ENCODE data around the gene ACVR1B.

- TF ChIP-seq EZH2 (IDR thresholded peaks at IDR 0.05; ENCODE audit: borderline replicate concordance, low read depth, low read length, severe bottlenecking): no peak
- TF ChIP-seq, protein P1, sequence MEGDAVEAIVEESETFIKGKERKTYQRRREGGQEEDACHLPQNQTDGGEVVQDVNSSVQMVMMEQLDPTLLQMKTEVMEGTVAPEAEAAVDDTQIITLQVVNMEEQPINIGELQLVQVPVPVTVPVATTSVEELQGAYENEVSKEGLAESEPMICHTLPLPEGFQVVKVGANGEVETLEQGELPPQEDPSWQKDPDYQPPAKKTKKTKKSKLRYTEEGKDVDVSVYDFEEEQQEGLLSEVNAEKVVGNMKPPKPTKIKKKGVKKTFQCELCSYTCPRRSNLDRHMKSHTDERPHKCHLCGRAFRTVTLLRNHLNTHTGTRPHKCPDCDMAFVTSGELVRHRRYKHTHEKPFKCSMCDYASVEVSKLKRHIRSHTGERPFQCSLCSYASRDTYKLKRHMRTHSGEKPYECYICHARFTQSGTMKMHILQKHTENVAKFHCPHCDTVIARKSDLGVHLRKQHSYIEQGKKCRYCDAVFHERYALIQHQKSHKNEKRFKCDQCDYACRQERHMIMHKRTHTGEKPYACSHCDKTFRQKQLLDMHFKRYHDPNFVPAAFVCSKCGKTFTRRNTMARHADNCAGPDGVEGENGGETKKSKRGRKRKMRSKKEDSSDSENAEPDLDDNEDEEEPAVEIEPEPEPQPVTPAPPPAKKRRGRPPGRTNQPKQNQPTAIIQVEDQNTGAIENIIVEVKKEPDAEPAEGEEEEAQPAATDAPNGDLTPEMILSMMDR (IDR thresholded peaks at IDR 0.05; ENCODE audit: borderline replicate concordance, extremely low read depth, low read length, poor library complexity, severe bottlenecking): no peak
Observed at GRCh38 chr12:51907856-51908425, 43.6 kb upstream of the ACVR1B start.

Data from DND-41 (cell line).